Tibial nerve (tissue), 3 donors: Measurements from ENCODE around the gene AKT3.

Experiments
- POLR2A ChIP-seq, 2 donors: fragments of 450-650 bp; IDR thresholded peaks; one replicate each; pipeline ENCODE4 v1.6.1; 2017; ENCODE audit warnings: antibody characterized with exemption in 2 of 2, mild to moderate bottlenecking in 2 of 2, moderate library complexity in 2 of 2
- TF ChIP-seq, protein P1 (sequence below), 5 experiments: fragments of 200-600 bp in 3 of 5; fragments of 450-650 bp in 2 of 5; sonication (generic) in 3 of 5; IDR thresholded peaks; one replicate each; pipeline ENCODE4 v1.5.1; 2016 to 2019; ENCODE audit warnings: antibody characterized with exemption in 5 of 5, mild to moderate bottlenecking in 3 of 5, moderate library complexity in 2 of 5

DNA sequence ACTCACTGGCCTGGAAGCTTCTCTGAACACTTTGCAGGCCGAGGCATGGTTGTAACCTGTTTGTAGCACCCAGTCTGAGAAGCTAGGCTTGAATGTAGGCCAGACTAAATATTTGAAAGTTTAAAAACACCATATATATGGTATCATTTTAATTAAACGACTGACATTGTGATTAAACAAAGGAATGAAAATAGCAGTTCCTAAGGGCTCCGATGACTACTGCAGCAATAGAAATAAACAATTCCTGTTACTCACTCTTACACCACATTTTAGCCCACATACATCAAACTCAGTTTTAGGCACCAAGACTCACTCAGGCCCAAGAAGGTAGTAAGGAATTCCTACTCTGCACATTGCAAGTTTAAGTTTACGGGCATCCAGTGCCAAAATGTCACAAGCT, 281.2 kb downstream of the AKT3 start:
- no peak for TF ChIP-seq POLR2A (IDR thresholded peaks at IDR 0.05)
- TF ChIP-seq, protein P1, sequence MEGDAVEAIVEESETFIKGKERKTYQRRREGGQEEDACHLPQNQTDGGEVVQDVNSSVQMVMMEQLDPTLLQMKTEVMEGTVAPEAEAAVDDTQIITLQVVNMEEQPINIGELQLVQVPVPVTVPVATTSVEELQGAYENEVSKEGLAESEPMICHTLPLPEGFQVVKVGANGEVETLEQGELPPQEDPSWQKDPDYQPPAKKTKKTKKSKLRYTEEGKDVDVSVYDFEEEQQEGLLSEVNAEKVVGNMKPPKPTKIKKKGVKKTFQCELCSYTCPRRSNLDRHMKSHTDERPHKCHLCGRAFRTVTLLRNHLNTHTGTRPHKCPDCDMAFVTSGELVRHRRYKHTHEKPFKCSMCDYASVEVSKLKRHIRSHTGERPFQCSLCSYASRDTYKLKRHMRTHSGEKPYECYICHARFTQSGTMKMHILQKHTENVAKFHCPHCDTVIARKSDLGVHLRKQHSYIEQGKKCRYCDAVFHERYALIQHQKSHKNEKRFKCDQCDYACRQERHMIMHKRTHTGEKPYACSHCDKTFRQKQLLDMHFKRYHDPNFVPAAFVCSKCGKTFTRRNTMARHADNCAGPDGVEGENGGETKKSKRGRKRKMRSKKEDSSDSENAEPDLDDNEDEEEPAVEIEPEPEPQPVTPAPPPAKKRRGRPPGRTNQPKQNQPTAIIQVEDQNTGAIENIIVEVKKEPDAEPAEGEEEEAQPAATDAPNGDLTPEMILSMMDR (IDR thresholded peaks at IDR 0.05): no peak
